NCI-H82 (cell line): ENCODE results near the gene HAAO.
"Not testable (repeated sequence)": the region's sequence is repeated elsewhere in the genome, so short reads cannot be mapped to it uniquely, and the experiment has no call there.

Experiments used
- DNase-seq: peaks from one replicate; lab custom pipeline; 2025; lab: John Stamatoyannopoulos, UW

Gene HAAO

DNA sequence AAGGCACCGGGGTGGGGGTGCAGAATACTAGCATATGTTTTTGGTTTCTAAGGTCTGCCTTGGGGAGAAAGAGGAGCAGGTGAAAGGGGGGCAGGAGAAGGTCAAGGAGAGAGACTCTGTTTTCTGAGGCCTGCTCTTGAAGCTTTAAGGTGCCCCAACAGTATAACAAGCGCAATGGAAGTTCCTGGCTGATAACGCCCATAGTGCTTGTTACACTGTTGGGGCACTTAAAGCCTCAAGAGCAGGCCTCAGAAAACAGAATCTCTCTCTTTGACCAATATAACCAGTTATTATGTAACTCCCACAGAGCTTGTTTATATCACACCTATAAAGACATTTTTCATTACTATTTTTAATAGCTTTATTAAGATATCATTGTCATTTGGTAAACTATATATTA lies 45.0 kb downstream of the HAAO start:
- no peak for DNase-seq

DNA sequence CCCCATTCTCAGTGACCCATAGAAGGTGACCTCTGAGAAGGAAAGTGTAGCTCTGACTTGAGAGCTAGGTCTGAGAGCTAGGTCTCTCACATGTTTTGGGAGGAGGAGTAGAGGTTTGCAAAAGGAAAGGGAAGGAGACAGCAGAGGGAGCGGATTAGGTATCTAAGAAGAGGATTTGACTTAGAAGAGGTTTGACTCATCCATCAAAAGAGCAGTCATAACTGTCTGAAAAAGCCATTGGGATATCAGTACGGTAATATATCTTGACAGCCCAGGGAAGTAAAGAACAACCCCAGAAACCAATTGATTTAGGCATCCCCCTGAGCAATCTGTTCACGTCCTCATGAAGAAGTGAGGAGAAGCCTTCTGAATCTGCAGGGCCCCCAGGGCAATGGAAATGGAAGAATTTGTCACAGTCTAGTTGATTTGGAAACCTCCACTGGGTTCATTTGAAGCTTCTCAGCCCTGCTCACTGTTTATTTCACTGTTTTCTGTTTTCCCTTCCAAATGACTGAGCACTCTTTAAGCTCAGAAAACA lies 47.8 kb downstream of the HAAO start:
- peak; percentile 15 for DNase-seq

DNA sequence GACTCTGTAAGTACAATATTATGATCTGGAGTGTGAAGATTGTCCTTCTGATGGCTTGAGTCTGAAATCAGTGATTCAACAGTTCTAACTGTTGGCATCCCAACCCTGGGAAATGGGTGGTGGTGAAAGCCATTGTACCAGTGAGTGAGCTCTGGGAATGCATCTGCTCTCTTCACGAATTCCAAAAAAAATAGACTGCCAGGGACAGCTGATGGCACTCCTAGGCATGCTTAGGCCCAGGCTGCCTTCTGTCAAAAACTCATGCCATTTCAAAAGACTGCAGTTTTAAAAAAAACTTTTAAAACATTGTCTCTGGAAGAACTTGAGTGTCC lies 48.8 kb downstream of the HAAO start:
- no peak for DNase-seq

DNA sequence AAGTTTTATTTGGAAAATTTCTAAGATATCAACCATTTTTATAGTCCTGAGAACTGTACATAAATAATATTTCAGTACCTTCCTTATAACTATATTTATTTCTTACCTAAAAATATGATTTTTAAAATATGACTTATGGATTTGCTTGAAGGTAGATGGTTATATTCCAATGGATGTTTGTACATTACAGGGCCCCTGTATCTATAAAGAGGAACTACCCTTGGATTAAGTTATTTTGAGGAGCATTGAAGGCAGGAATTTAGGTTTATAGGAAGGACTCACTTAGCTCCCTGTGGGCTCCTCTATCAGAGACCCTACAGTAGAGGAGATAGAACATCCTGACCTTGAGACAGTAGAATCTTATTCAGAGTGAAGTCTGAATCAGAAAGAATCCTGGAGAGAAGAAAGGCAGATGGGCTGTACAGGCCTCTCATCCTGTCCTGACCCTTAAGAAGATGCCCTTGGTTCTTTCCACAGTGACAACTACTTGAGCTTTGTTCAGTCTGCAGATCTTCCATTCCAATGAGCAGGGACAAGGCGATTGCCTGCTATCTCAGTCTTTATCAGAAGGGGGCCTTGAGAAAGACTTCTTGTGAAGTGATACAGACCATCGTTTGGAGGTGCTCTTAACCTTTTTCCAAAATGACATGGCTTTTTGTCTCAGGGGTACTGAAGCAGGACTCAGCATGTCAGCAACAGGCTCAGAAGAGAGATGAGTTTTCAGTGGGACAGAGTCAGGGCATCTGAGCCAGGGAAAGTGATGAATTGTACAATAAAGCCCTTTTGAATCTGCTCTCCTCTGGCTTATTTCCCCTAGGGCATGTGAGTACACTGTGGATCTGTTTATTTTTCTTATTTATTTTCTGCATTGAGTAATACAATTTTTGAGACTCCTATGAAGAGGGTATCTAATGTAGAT lies 49.4 kb downstream of the HAAO start:
- DNase-seq = no peak

DNA sequence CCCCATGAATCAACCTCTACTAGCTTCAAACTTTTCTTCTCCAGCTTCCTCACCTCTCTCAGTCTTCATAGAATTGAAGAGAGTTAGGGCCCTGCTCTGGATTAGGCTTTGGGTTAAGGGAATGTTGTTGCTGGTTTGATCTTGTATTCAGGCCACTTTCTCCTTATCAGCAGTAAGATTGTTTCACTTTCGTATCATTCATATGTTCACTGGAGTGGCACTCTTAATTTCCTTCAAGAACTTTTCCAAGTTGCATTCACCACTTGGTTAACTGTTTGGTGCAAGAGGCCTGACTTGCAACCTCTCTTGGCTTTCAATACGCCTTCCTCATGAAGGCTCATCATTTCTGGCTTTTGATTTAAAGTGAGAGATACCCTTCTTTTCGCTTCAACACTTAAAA lies 51.2 kb downstream of the HAAO start:
- DNase-seq = no peak

DNA sequence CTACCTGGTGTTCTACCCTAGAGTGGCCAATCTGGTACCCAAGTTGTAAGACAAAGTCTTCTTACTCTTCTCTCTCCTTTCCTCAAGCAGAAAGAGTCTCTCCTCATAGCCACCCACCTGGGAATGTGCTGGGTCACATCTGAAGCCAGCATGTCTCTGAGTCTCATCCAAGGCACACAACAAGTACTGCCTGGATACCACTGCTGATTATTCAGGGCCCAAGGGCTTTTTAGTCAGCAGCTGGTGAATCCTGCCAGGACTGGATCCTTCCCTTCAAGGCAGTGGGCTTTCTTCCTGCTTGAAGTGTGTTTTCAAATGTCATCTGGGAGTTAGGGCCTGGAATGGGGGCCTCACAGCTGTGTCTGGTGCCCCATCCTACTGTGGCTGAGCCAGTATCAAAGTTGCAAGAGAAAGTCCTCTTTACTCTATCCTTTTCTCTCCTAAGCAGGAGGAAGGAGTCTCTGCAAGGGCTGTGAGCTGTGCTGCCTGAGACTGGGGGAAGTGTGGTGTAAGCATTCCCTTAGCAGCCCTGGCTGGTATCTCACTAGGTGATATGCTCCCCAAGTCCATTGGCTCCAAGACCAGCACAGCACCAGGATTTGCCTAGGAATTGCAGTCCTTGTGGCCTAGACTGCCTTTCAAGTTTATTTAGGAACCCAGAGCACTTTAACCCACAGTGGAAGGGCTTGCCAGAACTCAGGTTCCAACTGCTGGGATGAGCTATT lies 55.6 kb downstream of the HAAO start:
- DNase-seq = no peak

DNA sequence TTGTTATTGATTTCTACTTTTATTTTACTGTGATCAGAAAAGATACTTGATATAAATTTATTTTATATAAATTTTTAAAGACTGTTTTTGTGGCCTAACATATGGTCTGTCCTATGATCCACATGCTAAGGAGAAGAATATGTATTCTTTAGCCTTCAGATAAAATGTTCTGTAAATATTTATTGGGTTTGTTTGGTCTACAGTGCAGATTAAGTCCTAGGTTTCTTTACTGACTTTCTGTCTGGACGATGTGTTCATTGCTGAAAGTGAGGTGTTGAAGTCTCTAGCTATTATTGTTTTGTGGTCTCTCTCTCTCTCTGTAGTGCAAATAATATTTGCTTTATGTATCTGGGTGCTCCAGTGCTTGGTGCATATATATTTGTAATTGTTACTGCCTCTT lies 58.5 kb downstream of the HAAO start:
- DNase-seq = no peak

DNA sequence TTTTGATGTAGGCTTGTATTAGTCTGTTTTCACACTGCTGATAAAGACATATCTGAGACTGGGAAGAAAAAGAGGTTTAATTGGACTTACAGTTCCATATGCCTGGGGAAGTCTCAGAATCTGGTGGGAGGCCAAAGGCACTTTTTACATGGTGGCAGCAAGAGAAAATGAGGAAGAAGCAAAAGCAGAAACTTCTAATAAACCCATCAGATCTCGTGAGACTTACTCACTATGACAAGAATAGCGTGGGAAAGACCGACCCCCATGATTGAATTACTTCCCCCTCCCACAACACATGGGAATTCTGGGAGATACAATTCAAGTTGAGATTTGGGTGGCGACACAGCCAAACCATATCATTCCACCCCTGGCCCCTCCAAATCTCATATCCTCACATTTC lies 61.1 kb downstream of the HAAO start:
- DNase-seq = not testable (repeated sequence)

DNA sequence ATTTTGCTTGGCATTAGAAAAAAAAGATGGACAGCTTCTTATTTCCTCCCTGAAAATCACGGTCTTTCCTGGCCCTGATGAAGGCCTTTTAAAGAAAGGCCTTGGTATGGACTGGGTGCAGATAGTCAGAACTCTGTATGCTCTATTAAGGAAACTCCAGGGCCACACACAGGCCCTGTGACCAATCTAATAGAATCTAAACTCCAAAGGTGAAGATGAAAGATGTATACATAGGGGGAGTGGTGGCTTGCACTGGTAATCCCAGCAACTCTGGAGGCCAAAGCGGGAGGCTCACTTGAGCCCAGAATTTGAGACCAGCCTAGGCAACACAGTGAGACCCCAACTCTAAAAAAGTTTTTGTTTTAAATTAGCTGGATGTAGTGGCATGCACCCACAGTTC lies 65.7 kb downstream of the HAAO start:
- DNase-seq = no peak

DNA sequence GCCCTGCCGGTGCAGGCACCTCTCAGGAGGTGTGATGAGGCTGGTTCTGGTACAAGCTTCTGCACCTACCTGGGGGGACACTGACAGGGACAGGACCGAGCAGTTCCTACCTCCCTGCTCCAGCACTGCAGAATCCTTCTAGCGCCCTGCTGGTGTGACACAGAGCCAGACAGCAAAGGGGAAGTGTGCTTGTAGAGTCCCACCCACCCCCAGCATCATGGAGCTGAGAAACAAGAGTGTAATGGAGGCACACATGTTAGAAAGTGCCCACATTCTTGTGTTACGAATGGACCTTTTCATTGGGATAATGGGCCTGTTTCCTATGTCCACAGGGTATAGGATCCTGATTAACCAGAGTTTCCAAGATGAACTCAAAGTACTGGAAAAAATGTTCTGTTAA lies 66.7 kb downstream of the HAAO start:
- DNase-seq = no peak

DNA sequence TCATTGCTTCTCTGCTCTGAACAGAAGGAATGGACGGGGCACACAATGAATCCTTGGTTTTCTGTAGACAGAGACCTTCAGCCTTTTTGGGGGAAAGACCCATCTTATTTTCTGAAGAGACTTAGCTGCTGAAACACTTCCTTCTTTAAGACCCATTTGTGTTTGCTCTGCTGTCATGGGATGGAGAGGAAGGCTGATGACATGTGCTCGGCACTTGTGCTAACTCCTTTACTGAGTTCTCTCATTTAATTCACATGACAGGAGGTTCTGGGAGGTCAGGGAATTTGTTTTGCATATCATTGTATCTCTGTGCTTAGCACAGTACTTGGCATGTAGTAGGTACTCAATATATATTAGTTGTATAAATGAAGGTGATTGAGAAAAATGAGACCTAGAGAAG lies 67.5 kb downstream of the HAAO start:
- no peak for DNase-seq

DNA sequence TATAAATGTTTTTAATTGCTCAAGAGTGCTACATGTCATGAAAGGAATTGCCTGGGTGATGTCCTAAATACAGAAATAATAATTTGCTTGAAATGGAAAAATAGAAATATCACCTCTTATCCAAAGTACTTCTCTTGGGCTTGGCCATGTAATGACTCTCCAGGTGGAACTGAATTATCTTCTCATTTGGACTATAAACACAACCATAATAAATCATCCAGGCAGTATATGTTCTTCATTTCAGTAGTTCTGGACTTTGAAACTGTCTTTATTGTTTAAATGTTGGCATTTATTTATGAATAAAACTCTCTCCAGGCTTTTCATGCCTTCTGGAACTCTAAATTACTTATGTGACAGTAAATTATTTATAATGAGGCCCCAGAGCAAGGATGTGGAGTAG lies 68.9 kb downstream of the HAAO start:
- DNase-seq = no peak

DNA sequence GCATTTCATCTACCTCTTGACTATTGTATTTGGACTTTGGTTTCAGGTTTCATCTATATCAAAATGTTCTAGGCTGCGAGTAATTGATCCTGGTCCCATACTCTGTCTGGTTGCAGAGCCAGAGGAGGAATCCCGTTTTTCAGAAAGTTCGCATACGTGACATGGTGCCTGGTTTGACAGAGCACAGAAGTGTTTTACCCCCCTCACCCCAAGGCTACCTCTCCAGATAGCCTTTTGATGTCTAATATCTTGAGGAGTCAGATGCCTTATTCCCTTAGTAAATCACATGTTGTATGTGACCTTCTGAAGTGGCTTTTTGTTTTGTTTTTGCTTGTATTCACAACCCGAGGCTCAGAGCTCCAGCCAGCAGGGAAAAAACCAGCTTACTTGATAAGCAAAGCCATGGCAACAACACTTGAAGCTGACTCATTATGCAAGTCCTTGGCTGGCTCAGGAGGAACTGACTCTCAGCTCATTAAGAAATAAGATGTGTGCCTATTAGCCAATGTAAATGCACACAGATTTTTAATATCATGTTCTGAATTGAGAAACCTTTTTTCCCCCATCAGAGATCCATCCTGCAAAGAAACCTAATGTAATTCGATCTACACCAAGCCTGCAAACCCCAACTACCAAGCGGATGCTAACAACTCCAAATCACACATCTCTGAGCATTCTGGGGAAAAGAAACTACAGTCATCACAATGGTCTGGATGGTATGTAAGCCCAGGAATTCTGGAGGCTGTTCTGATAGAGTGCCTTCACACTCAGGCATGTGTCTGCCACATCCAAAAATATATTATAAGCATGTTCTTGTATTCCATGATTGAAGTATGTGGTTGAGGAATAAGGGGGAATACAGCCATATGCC lies 69.8 kb downstream of the HAAO start:
- DNase-seq = no peak

DNA sequence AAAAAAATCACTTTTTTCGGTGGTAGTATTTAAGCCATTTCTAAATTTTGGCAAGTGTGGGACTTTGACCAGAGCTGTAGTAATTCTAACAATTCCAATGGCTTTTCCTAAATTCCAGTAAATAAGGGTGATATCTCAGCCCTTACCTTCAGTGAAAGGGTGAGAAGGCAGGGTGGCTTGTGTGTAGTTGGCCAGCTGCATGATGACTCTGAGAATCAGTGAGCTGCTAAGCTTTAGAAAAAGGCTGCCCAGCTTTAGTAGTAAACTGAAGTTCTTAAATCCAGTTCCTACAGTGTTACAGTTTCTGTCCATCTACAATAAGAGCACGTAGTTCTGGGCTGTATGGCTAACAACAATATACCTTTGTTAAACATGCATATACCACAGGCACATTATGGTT lies 70.5 kb downstream of the HAAO start:
- no peak for DNase-seq
